ENCODE results near the gene C15orf39.
"Not testable (repeated sequence)": the region's sequence is repeated elsewhere in the genome, so short reads cannot be mapped to it uniquely, and the experiment has no call there.

C15orf39 gene

GRCh38 chr15:75235760-75236729 lies 34.4 kb downstream of the C15orf39 start:
- no peak overlapping the region for H3K4me3 ChIP-seq (ENCODE audit: low read length)
- no peak for DNase-seq (ENCODE audit: low read depth)
- TF ChIP-seq CTCF (conservative IDR thresholded peaks at IDR 0.05; ENCODE audit: low read length): no peak

GRCh38 chr15:75237316-75237982 lies 35.8 kb downstream of the C15orf39 start:
- DNase-seq (ENCODE audit: low read depth): no peak
- H3K4me3 ChIP-seq (ENCODE audit: low read length): no peak overlapping the region
- no peak for TF ChIP-seq CTCF (conservative IDR thresholded peaks at IDR 0.05; ENCODE audit: low read length)

GRCh38 chr15:75238150-75238549 lies 36.5 kb downstream of the C15orf39 start:
- DNase-seq (ENCODE audit: low read depth): no peak

DNA sequence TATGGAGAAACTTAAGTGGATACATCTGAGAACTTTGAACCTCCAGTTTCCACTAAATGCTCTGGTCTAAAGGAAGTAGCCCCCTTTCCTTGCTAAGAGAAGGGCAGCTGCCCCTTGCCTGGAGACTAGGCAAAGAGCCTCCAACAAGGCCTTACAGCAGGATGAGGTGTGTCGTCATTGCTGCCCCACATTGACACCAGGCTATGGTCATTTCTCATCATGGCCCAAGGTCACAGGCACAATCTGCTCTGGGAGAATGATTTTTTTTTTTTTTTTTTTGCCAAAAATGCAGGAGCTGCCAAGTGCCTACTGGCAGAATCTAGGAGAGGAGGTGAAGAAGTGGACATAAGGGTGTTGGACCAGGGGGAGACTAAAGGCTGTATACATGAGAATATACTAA lies 44.1 kb downstream of the C15orf39 start:
- H3K4me3 ChIP-seq (ENCODE audit: low read length); DNase-seq (ENCODE audit: low read depth): not testable (repeated sequence)

More at GRCh38 chr15:75238150-75238549, 36.5 kb downstream of the C15orf39 start:
- no peak for TF ChIP-seq CTCF (conservative IDR thresholded peaks at IDR 0.05; ENCODE audit: low read length)
- no peak overlapping the region for H3K4me3 ChIP-seq (ENCODE audit: low read length)

DNA sequence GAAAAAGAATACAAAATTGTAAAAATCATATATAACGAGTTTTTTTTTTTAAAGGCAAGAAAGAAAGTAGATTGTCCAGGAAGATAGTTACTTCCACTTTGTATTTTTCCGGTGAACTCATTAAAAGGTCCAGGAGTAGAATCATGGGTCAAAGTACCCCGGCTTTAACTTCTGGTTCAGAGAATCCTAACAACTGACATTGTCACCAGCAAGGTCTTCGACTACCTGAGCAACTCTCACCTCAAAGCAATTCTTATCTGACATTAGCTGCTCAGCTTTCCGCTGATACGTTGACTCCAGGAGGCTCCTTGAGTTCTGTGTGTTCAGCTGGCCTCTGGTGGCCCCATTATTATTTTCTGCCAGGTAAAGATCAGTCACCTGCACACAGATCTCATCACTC lies 47.3 kb downstream of the C15orf39 start:
- not testable (repeated sequence) for H3K4me3 ChIP-seq (ENCODE audit: low read length); DNase-seq (ENCODE audit: low read depth)

DNA sequence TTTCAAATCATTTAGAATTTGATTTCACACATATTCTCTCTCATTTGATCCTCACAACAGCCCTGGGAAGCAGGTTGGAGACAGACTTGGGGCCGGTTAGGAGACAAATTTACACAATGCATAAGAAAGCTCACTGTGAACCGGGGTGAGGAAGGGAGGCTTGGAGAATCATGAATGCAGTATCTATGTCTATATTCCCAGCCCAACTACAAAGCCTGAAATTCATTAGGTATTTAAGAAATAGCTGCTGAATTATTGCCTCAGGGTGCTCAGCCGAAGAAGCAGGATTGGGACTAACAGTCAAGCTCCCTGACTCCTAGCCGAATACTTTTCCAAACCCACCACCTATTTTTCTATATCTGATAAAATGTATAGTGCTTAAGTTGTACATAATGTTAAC lies 48.0 kb downstream of the C15orf39 start:
- TF ChIP-seq CTCF (conservative IDR thresholded peaks at IDR 0.05; ENCODE audit: low read length): no peak
- H3K4me3 ChIP-seq (ENCODE audit: low read length): no peak overlapping the region
- DNase-seq (ENCODE audit: low read depth): no peak

GRCh38 chr15:75251343-75251742 lies 49.7 kb downstream of the C15orf39 start:
- not testable (repeated sequence) for DNase-seq (ENCODE audit: low read depth); H3K4me3 ChIP-seq (ENCODE audit: low read length)

DNA sequence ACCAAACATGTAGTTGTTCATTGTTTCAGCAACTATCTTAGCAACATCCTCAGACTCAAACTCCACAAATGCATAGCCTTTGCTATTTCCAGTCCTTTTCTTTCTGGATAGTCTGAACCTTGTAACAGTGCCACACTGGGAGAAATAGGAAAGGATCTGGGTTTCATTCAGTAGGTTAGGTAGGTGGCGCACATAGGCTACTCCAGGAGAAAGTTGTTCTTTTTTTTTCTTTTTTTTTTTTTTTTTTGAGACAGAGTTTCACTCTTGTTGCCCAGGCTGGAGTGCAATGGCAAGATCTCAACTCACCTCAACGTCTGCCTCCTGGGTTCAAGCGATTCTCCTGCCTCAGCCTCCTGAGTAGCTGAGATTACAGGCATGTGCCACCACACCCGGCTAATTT lies 50.6 kb downstream of the C15orf39 start:
- H3K4me3 ChIP-seq (ENCODE audit: low read length); DNase-seq (ENCODE audit: low read depth): not testable (repeated sequence)

- H3K4me3 ChIP-seq (ENCODE audit: low read length); DNase-seq (ENCODE audit: low read depth): not testable (repeated sequence)
These were observed 56.4 kb downstream of the C15orf39 start, which contains the start of gene GOLGA6C for GRCh38 chr15:75258034-75258433. GOLGA6C (plus strand) TSS chr15:75258334; CDS start chr15:75258599, 265 bp downstream.

- H3K4me3 ChIP-seq (ENCODE audit: low read length); DNase-seq (ENCODE audit: low read depth): not testable (repeated sequence)
These were observed 57.1 kb downstream of the C15orf39 start for GRCh38 chr15:75258620-75259343.

- DNase-seq (ENCODE audit: low read depth); H3K4me3 ChIP-seq (ENCODE audit: low read length): not testable (repeated sequence)
These were observed 58.2 kb downstream of the C15orf39 start for GRCh38 chr15:75259873-75260272.
